ENCODE measurements around the gene GRIN3A.

GRIN3A gene

DNA sequence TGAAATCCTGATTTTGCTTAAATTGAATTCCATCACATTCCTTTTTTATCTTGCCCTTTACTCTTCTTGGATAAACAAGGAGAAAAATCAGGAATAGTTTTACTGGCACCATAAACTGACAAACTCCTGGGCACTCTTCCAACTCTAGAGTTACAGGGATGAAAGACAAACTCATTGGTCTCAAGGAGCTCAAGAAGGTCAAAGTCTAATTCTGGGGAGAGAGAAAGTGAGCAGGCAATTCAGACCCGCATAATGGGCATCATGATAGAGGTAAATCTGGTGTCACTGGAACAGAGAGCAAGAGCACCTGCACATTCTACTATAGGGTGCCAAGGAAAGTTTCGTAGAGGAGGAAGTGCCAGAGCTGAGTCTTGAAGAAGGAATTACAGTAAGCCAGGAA is 64.8 kb downstream of the GRIN3A start:
- Mint-ChIP-seq H3K27ac (no peak overlapping the region), H3K9me3 (no peaks in the 10 kb centered on the region), H3K36me3 (no peaks in the 10 kb centered on the region), H3K27me3 (peaks cover 9% of the 10 kb centered on the region), H3K4me1 (no peaks in the 10 kb centered on the region), H3K4me3 (no peak overlapping the region)
- no peak for ATAC-seq

DNA sequence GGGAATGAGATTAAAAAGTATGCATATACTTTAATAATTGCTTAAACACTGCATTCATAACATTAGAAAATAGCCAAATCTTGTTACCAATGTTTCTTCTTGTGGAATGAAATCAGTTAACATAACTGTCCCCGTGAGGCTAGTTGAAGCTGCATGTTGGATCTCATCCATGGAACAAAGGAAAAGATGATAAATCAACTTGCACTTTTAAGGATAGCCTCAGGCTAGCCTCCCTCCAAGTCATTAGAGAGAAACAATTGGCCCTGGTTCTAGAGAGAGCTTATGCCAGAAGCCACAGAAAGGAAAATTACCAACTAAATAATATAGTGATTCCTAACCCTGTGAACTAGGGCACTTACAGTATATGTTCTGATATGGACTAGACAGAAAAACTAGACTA is 66.9 kb downstream of the GRIN3A start:
- H3K9me3 Mint-ChIP-seq = no peaks in the 10 kb centered on the region
- H3K4me1 Mint-ChIP-seq = no peaks in the 10 kb centered on the region
- no peak for ATAC-seq
- no peak overlapping the region for H3K27ac Mint-ChIP-seq
- no peaks in the 10 kb centered on the region for H3K27me3 Mint-ChIP-seq
- H3K4me3 Mint-ChIP-seq = no peak overlapping the region
- H3K36me3 Mint-ChIP-seq = no peaks in the 10 kb centered on the region

DNA sequence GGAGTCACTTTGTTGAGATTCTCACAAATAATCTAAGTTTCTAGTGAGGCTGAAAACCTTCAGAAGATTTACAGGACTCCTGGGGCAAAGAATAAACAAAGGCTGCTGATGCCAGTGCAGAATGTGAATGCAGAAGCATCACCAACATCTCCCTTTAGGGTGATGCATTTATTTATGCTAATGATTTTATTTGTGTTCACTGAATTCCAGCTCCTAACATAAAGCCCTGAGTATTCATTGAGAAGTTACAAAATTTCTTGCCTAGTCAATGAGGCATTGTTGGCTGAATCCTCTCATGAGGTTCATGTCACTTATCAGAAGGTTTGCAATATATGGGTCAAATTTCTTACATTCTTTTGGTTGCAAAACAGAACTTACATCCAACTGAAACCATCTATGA is 70.0 kb downstream of the GRIN3A start:
- H3K27ac Mint-ChIP-seq = no peak overlapping the region
- H3K9me3 Mint-ChIP-seq = no peaks in the 10 kb centered on the region

DNA sequence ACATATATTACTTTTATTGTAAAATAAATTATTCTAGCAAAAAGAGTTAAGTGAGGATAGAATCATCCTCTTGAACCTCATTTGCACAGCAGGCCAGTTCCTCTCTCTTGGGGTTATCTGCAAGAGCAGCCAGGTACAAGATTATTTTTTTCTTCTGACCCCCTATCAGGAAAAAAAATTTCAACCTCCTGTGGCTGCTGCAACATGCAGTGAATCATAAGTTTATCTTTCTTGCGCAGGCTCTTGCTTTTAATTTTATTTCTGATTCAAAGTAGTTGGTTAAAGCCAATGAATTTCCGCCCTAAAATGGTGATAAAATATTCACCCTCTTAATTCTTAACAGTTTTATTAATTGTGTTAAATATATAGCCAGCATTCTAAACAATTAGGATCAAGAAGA is 74.0 kb downstream of the GRIN3A start:
- H3K9me3 Mint-ChIP-seq = no peaks in the 10 kb centered on the region
- no peaks in the 10 kb centered on the region for H3K4me1 Mint-ChIP-seq
- no peaks in the 10 kb centered on the region for H3K27me3 Mint-ChIP-seq
- H3K4me3 Mint-ChIP-seq = no peak overlapping the region
- no peaks in the 10 kb centered on the region for H3K36me3 Mint-ChIP-seq
- no peak for ATAC-seq
- H3K27ac Mint-ChIP-seq = no peak overlapping the region

More for the DNA sequence above, 70.0 kb downstream of the GRIN3A start:
- Mint-ChIP-seq H3K36me3 (no peaks in the 10 kb centered on the region), H3K4me3 (no peak overlapping the region), H3K4me1 (no peaks in the 10 kb centered on the region), H3K27me3 (no peaks in the 10 kb centered on the region)
- no peak for ATAC-seq

DNA sequence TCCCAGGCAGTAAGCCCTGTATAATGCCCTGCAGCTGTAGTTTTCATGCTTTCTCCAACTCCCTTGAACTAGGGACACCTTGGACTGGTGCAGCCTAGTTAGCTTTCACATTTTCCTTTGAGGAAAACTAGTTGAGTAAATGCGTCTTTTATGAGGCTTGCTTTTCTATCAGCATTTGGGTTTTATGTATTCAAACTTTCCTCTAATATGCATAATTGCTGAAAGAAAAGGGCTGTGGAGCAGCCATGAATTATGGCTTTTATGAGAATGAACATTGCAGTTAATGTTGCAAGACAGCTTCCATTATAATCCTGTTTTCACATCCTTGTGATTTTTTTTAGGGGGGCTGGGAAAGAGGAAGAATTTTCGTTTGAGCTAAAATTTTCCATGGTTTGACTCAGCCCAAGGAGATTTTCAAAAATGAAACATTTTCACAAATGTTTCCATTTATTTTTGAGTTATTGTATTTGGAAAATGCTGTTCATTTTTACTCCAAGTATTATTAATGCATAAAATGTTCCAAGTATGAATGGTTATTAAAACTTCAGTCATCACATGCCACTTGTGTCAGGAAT is 85.8 kb downstream of the GRIN3A start:
- ATAC-seq = no peak
- Mint-ChIP-seq H3K4me1 (no peaks in the 10 kb centered on the region), H3K9me3 (no peaks in the 10 kb centered on the region), H3K36me3 (no peaks in the 10 kb centered on the region), H3K27ac (no peak overlapping the region), H3K27me3 (peaks cover 18% of the 10 kb centered on the region), H3K4me3 (no peak overlapping the region)

DNA sequence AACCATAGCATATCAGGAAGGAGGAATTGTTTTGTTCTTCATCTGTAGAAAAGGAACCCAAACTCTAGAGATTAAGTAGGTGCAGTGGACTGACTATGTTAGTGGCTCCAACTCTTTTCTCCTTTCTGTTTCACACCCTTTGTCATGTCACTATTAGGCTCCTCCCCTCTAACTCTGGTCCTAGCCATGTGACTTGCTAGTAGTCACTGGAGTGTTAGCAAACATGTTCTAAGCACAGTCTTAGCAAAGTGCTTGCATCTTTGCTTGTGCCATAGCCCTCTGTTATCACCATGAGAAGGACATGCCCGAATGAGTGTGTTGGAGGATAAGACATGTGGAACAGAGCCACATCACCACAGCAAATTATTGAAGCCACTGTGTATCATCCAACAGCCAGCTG is 88.3 kb downstream of the GRIN3A start:
- Mint-ChIP-seq H3K36me3 (no peaks in the 10 kb centered on the region), H3K9me3 (peaks cover 2% of the 10 kb centered on the region), H3K27me3 (peaks cover 9% of the 10 kb centered on the region), H3K4me3 (no peak overlapping the region), H3K4me1 (no peaks in the 10 kb centered on the region), H3K27ac (no peak overlapping the region)
- no peak for ATAC-seq

DNA sequence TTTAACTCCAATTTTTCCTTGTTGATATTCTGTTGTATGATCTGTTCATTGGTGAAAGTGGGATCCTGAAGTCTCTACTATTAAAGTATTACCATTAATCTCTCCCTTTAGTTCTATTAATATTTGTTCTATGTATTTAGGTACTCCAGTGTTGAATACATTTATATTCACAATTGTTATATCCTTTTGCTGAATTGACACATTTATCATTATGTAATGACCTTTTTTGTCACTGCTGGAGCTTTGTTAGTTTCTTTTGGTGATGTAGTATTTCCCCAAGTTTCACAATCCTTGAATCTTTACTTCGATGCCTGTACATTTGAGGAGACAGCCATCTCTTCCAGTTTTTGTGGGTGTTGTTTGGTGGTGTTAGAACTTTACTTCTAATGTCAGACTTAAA is 90.0 kb downstream of the GRIN3A start:
- Mint-ChIP-seq H3K4me3 (no peak overlapping the region), H3K36me3 (no peaks in the 10 kb centered on the region), H3K9me3 (peaks cover 7% of the 10 kb centered on the region), H3K27me3 (no peaks in the 10 kb centered on the region), H3K27ac (no peak overlapping the region), H3K4me1 (no peaks in the 10 kb centered on the region)
- ATAC-seq = no peak

DNA sequence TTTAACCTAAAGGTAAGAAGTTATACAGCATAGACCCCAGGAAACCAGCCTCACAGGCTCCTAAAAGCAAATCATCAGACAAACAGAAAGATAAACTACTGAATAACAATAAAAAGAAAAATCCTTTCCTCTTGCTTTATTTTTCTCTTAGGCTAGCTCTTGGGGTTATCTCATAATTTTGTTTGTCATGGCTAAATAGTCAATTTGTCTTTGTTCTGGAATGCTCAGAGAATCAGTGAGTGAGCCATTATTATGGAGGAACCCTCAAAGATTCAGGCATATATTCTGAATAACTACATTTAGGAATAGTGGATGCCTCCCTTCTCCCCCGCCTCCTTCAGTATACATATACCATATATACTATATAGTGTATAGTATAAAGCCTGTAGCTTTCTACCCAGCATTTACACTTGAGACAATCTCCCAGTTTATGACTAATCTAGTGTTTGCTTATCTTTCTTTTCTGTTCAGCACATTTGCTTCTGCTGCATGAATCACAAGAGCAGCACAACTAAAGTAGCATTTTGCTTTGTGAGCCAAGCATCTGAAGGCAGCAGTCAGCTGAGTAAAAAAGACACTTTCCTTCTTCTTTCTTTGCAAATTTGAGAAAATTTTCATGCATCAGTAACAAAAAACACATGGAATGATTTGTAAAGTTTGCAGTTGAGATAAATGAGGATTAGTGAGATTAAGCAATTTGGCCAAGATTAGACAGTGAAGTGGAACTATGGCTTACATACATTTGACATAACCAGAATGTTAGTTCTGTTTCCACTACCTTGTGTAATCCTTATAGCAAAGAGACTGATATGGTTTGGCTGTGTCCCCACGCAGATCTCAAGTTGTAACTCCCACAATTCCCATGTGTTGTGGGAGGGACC is 98.4 kb downstream of the GRIN3A start:
- Mint-ChIP-seq H3K4me3 (no peak overlapping the region), H3K4me1 (no peaks in the 10 kb centered on the region), H3K27me3 (no peaks in the 10 kb centered on the region), H3K36me3 (no peaks in the 10 kb centered on the region), H3K9me3 (peaks cover 5% of the 10 kb centered on the region), H3K27ac (no peak overlapping the region)
- no peak for ATAC-seq

DNA sequence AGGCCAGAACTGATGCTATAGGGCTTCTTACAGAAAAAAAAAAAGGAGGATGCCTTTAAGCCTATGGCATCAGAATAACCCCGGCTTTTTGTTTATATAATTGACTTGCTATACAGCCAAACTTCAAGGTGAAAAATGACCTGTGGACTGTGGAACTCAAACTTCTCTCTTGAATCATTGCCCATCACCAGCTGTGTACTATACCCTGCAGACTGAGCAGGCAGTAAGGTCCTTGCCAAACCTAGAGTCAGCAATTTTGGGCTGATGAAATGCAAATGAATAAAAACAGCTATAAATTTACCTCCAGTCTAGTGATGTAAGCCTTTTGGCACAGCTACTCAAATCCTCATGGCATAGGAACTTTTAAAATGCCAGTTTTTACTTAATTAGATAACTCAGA is 99.1 kb downstream of the GRIN3A start:
- no peak for ATAC-seq
- Mint-ChIP-seq H3K4me3 (no peak overlapping the region), H3K4me1 (no peaks in the 10 kb centered on the region), H3K36me3 (no peaks in the 10 kb centered on the region), H3K27me3 (no peaks in the 10 kb centered on the region), H3K9me3 (peaks cover 3% of the 10 kb centered on the region), H3K27ac (no peak overlapping the region)

DNA sequence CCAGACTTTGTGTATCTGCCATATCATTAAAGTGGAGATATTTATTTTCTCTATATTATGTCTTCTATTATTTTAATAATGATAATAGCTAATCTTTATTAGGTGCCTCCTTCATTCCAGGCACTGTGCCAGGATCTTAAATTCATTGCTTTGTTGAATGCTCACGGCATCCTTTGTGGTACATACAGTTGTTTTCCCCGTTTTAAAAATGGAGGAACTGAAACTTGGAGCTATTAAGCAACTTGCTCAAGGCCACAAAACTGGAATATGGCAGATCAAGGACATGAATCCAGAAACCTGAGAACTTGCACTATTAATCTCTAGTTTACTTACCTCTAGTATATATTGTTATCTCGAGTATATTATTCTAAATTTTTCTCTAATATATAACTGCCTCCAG is 102.2 kb downstream of the GRIN3A start:
- Mint-ChIP-seq H3K36me3 (no peaks in the 10 kb centered on the region), H3K9me3 (no peaks in the 10 kb centered on the region)
- ATAC-seq = no peak

DNA sequence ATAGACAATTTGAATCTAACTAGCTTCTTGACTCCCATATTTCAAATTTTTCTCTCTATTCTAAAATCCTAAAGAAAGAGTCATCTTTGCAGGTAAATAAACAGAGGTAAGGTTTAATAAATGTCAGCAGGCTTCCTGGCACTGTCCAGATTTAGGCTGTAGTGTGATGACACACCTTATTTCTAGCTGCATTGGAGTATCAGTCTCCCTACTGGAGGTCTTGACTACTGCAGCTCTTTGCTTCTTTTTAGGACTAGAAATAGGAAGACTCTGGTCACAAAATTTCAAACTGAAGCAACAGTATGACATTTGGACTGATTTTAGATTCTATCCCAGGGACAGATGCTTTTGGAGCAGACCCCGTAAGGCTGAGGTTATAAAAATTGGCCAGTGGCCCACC is 103.0 kb downstream of the GRIN3A start:
- no peaks in the 10 kb centered on the region for H3K4me1 Mint-ChIP-seq
- no peaks in the 10 kb centered on the region for H3K27me3 Mint-ChIP-seq
- no peak for ATAC-seq
- no peaks in the 10 kb centered on the region for H3K36me3 Mint-ChIP-seq
- H3K9me3 Mint-ChIP-seq = no peaks in the 10 kb centered on the region
- no peak overlapping the region for H3K4me3 Mint-ChIP-seq
- H3K27ac Mint-ChIP-seq = no peak overlapping the region

More for the DNA sequence above, 102.2 kb downstream of the GRIN3A start:
- no peaks in the 10 kb centered on the region for H3K4me1 Mint-ChIP-seq
- H3K4me3 Mint-ChIP-seq = no peak overlapping the region
- no peak overlapping the region for H3K27ac Mint-ChIP-seq
- H3K27me3 Mint-ChIP-seq = no peaks in the 10 kb centered on the region

DNA sequence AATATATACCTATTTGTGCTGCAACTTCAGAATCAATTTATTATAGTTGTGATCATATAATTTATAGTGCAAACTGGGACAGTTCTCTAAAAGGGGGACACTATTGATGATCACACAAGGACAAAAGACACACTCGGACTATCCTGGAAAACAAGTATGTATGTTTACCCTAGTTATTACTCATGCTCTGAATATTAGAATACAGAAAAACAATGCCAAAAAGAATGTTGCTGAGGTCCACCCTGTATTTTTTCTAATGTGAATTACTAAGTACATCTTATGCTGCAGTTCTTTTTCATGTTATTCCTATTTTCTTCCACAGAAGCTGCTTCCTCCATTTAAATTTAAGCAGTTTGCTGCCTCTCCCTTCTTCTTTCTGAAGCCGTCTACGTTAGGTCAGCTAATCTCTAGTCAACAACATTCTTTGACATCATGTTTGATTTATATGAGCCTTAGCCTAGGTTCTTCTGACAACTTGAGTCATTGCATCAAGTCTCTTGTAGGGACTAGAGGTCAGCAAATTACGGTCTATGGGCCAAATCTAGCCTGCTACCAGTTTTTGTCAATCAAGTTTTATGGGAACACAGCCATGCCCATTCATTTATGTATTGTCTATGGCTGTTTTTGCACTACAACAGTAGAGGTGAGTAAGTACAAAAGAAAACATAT is 103.6 kb downstream of the GRIN3A start:
- Mint-ChIP-seq H3K27ac (no peak overlapping the region), H3K9me3 (no peaks in the 10 kb centered on the region), H3K4me3 (no peak overlapping the region), H3K4me1 (no peaks in the 10 kb centered on the region), H3K27me3 (no peaks in the 10 kb centered on the region), H3K36me3 (no peaks in the 10 kb centered on the region)
- no peak for ATAC-seq

DNA sequence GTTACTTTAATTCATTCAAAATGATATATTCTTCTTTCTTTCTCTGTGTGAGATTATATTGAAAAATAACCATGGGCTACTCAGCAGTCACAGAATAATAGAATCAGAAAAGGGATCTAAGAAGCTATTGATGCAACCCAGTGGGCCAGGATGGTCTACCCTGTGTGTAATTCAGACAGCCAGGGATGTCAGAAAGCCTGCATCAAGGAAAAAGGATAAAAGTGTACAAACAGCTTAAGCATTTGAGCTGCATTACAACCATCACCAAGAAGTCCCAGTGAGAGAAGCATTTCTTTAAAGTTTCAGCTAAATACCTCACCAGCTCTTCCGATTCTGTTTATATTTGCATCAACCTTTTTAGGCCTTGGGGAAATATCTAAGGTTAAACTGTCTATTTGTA is 105.8 kb downstream of the GRIN3A start:
- no peak overlapping the region for H3K27ac Mint-ChIP-seq
- no peaks in the 10 kb centered on the region for H3K27me3 Mint-ChIP-seq
- no peaks in the 10 kb centered on the region for H3K9me3 Mint-ChIP-seq
- ATAC-seq = no peak
- no peaks in the 10 kb centered on the region for H3K36me3 Mint-ChIP-seq
- no peak overlapping the region for H3K4me3 Mint-ChIP-seq
- H3K4me1 Mint-ChIP-seq = no peaks in the 10 kb centered on the region

DNA sequence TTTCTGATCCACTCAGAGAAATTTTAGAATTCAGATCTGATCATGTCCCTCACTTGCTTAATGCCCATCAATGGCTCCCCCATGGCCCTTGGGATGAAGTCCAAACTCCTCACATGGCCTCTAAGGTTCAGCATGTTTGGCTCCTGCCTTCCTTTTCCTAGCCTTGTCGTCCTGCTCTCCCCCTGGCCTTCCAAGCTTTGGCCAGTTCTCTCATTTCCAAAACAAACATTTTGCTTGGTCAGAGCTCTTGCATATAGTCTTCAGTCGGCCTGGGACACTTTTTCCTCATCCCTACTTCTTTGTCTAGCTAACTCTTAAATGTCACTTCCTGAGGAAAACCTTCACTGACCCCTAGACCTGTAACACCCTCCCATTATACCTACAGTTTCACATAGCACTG is 106.6 kb downstream of the GRIN3A start:
- H3K27me3 Mint-ChIP-seq = no peaks in the 10 kb centered on the region
- H3K27ac Mint-ChIP-seq = no peak overlapping the region
- ATAC-seq = no peak
- no peak overlapping the region for H3K4me3 Mint-ChIP-seq
- H3K4me1 Mint-ChIP-seq = no peaks in the 10 kb centered on the region
- no peaks in the 10 kb centered on the region for H3K36me3 Mint-ChIP-seq
- no peaks in the 10 kb centered on the region for H3K9me3 Mint-ChIP-seq

DNA sequence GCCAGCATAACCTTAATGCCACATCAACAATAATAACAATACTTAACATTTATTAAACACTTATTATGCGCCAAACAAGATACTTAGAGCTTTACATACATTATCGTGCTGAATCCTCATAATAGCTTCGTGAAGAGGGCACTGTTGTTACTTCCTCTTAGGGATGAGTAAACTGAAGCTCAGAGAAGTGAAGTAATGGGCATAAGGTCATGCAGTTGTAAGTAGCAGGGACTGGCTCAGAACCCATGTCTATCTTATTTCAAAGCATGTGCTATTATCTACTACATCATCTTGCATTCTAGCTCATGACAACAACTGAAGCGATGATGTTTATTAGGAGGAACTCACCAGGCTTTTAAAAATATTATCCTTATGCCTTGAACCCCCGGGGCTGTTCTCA is 108.8 kb downstream of the GRIN3A start:
- Mint-ChIP-seq H3K27me3 (no peaks in the 10 kb centered on the region), H3K4me3 (no peak overlapping the region), H3K36me3 (no peaks in the 10 kb centered on the region), H3K27ac (no peak overlapping the region), H3K9me3 (no peaks in the 10 kb centered on the region), H3K4me1 (no peaks in the 10 kb centered on the region)
- ATAC-seq = no peak

DNA sequence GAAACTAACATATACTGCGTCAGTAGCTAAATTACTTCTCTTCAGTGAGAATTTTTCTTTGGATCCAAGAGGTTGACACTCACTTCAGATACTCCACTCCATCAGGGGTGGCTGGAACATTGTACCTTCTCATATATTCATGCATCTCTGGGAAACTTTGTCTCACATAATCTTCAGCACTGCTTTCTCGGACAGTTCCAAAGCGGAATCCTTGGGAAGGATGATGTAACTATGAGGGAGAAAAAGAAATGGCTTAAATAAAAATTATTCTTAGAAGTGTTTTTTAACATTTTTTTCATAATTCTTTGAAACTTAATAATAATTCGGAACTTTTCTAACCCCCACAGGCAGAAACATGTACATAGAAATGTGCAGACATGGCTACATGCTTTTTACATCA is 110.3 kb downstream of the GRIN3A start:
- no peak for ATAC-seq
- no peaks in the 10 kb centered on the region for H3K36me3 Mint-ChIP-seq
- H3K27me3 Mint-ChIP-seq = no peaks in the 10 kb centered on the region
- no peaks in the 10 kb centered on the region for H3K9me3 Mint-ChIP-seq
- H3K27ac Mint-ChIP-seq = no peak overlapping the region
- no peaks in the 10 kb centered on the region for H3K4me1 Mint-ChIP-seq
- no peak overlapping the region for H3K4me3 Mint-ChIP-seq
